Sigmoid colon (tissue), 7 donors: ENCODE results near the gene CCT4. TPM values are rescaled to one million over a fixed set of nuclear protein-coding genes. Genes with fewer than 3 reads are reported as not detected.

Source experiments
- DNase-seq: peaks from one replicate; pipeline ENCODE4 v3.0.0-alpha.2; 2019
- H3K27ac ChIP-seq, 4 donors: fragments of 200-600 bp; sonication (generic); one replicate each; pipeline ENCODE4 v1.5.1; 2016 to 2019; ENCODE audit warnings: mild to moderate bottlenecking in 1 of 4
- H3K27me3 ChIP-seq, 3 donors: fragments of 200-600 bp; sonication (generic); one replicate each; pipeline ENCODE4 v1.5.1; 2019; ENCODE audit warnings: mild to moderate bottlenecking in 1 of 3
- H3K36me3 ChIP-seq, 4 donors: fragments of 200-600 bp; sonication (generic); one replicate each; pipeline ENCODE4 v1.5.1; 2016 to 2019
- H3K4me1 ChIP-seq, 4 donors: fragments of 200-600 bp; sonication (generic); one replicate each; pipeline ENCODE4 v1.5.1; 2017 to 2019
- H3K4me3 ChIP-seq, 4 donors: fragments of 200-600 bp; sonication (generic); one replicate each; pipeline ENCODE4 v1.5.1; 2017 to 2019; ENCODE audit warnings: mild to moderate bottlenecking in 2 of 4, moderate library complexity in 1 of 4
- H3K9me3 ChIP-seq, 4 donors: fragments of 200-600 bp in 3 of 4; sonication (generic) in 3 of 4; one replicate each; pipeline versions ENCODE4 v1.5.1 to v1.6.1; 2013 to 2019
- CTCF ChIP-seq, 4 experiments: fragments of 450-650 bp in 3 of 4; fragments of 200-600 bp in 1 of 4; IDR thresholded peaks; one replicate each; pipeline ENCODE4 v1.5.1; 2016 to 2019; ENCODE audit warnings: antibody characterized with exemption in 4 of 4, mild to moderate bottlenecking in 3 of 4, moderate library complexity in 2 of 4
- EP300 ChIP-seq, 4 donors: sonication (generic); formaldehyde crosslinking; IDR thresholded peaks; one replicate each; pipeline ENCODE4 v1.6.1; 2017; ENCODE audit warnings: antibody characterized with exemption in 4 of 4
- POLR2A ChIP-seq, 2 donors: fragments of 450-650 bp; IDR thresholded peaks; one replicate each; pipeline ENCODE4 v1.6.1; 2016; ENCODE audit warnings: antibody characterized with exemption in 2 of 2, mild to moderate bottlenecking in 2 of 2, moderate library complexity in 2 of 2
- POLR2AphosphoS5 ChIP-seq, 4 donors: sonication (generic); formaldehyde crosslinking; IDR thresholded peaks; one replicate each; pipeline ENCODE4 v1.6.1; 2017; ENCODE audit warnings: antibody characterized with exemption in 4 of 4
- WGBS, 2 donors: extraction: QIAGEN DNeasy Blood & Tissue Kit; methylation state at CpG; one replicate each; pipeline ENCODE4 v1.1.7; 2013; 5-methylcytosine and 5-hydroxymethylcytosine counted together
- intact Hi-C: fragments of 100-400 bp; cut with DNase I; formaldehyde crosslinking; loops from one replicate; pipeline ENCODE4 v1.15.1; 2023
- polyA plus RNA-seq, 3 donors: library from polyadenylated mRNA; stranded (reverse); fragments of 200-250 nt; gene quantifications; one replicate each; pipeline ENCODE4 v1.2.3, GENCODE V29; 2013
- small RNA-seq, 3 donors: library from RNA; depleted of rRNA; stranded (forward); fragments of <200 nt; gene quantifications; one replicate each; pipeline ENCODE3, GENCODE V24; 2016
- total RNA-seq, 4 donors: library from RNA; depleted of rRNA; stranded (reverse); fragments of >200 nt; gene quantifications; one replicate each; pipeline ENCODE4 v1.1.0, GENCODE V29; 2016
- donor health status: healthy with polysubstance abuse.
- donor health status: Bipolar disorder and iron deficiency.
- donor health status: healthy.

The CCT4 gene
- total and polyA plus RNA-seq, 7 donors: 51.3 to 111 (median 94.7) TPM

GRCh38 chr2:61832183-61832841 lies 56.1 kb downstream of the CCT4 start:
- Histone ChIP-seq H3K27ac (no peak overlapping the region), H3K4me1 (no peaks in the 10 kb centered on the region), H3K9me3 (no peaks in the 10 kb centered on the region), H3K27me3 (no peaks in the 10 kb centered on the region), H3K4me3 (no peak overlapping the region), H3K36me3 (no peaks in the 10 kb centered on the region)
- DNase-seq: no peak
- TF ChIP-seq EP300 (IDR thresholded peaks at IDR 0.05): no peak
- no peak for TF ChIP-seq POLR2A (IDR thresholded peaks at IDR 0.05)
- TF ChIP-seq CTCF (IDR thresholded peaks at IDR 0.05): no peak
- TF ChIP-seq POLR2AphosphoS5 (IDR thresholded peaks at IDR 0.05): no peak
- intact Hi-C loops: no loop called here
- WGBS, 2 donors: 89 to 90% methylated on average over 11 of the region's 11 CpGs

GRCh38 chr2:61822255-61822654 lies 66.2 kb downstream of the CCT4 start:
- Histone ChIP-seq H3K9me3 (no peaks in the 10 kb centered on the region), H3K27me3 (no peaks in the 10 kb centered on the region), H3K4me3 (no peak overlapping the region), H3K36me3 (no peaks in the 10 kb centered on the region), H3K27ac (no peak overlapping the region), H3K4me1 (no peaks in the 10 kb centered on the region)
- no peak for DNase-seq
- TF ChIP-seq POLR2A (IDR thresholded peaks at IDR 0.05) (no peak), CTCF (IDR thresholded peaks at IDR 0.05) (no peak), EP300 (IDR thresholded peaks at IDR 0.05) (no peak)
- 92 to 95% methylated on average over 2 of the region's 2 CpGs for WGBS, 2 donors
- intact Hi-C loops: no loop called here

Small RNA genes within 50 kb of the gene (small RNA-seq; reads per million reads assigned to genes)
- 0 reads per million in 3 donors for gene RF00019

Other genes with a start within 250 kb of the CCT4 start
- 1 to 10 TPM; 1.5 to 4.1 (median 3.4) TPM for gene FAM161A, start 34.6 kb downstream of the CCT4 start, total RNA-seq
- gene FAM161A, start 34.6 kb downstream of the CCT4 start, polyA plus RNA-seq: 1 to 10 TPM in 2 of 3 donors, under 1 TPM in 1; 0.46 to 1.8 (median 1.1) TPM
- 10 to 100 TPM; 44.0 to 59.2 (median 55.1) TPM for gene COMMD1, start 17.0 kb upstream of the CCT4 start, total RNA-seq
- 10 to 100 TPM; 27.2 to 50.6 (median 36.6) TPM for gene COMMD1, start 17.0 kb upstream of the CCT4 start, polyA plus RNA-seq